ENCODE results near the gene C20orf204.
"Not testable (repeated sequence)": the region's sequence is repeated elsewhere in the genome, so short reads cannot be mapped to it uniquely, and the experiment has no call there.

Gene C20orf204

DNA sequence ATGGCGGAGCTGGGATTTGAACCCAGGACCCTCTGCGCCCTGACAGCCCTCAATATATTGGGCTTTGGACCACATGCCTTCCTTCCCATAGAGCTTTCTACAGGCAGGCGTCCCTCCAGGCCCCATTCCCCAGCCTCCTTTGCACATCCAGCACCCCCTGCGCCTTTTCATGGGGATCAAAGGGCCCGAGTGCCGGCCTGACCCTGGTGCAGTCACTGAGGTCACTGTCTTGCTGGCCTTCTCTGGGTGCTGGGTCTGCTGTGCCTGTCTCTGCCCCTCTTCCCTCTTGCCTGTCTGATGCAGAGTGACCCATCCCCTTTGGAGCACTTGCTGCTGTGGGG lies 45.6 kb downstream of the C20orf204 start:
- no peak overlapping the region for H3K4me3 ChIP-seq (ENCODE audit: low read depth, low read length)

DNA sequence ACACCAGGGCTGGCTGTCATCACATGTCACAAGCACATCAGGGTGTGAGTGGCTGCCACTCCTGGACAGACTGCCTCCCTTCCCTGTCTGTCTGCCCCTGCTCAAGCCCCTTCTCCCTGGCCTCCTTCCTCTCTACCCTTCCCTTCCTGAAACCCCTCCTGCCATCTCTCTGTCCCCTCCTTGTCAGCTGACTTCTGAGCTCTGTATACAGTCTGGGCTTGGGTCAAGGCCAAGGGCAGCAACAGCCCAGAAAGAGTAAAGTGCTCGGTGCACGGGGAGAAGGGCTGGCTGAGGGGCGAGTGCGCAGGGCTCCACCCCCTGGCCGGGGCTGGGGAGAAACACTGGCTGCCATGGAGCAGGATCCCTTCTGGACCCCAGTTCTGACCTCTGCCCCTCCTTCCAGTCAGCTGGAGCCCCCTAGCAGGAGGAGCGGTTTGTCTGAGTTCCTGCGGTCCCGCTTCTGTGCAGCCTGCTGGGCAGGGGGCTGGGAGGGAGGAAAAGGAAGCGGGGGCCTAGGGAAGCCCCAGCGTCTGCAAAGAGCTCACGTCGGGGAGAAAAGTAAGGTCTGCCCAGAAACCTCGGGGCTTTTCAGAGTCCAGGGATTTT lies 46.2 kb downstream of the C20orf204 start:
- H3K4me3 ChIP-seq (ENCODE audit: low read depth, low read length): no peak overlapping the region

DNA sequence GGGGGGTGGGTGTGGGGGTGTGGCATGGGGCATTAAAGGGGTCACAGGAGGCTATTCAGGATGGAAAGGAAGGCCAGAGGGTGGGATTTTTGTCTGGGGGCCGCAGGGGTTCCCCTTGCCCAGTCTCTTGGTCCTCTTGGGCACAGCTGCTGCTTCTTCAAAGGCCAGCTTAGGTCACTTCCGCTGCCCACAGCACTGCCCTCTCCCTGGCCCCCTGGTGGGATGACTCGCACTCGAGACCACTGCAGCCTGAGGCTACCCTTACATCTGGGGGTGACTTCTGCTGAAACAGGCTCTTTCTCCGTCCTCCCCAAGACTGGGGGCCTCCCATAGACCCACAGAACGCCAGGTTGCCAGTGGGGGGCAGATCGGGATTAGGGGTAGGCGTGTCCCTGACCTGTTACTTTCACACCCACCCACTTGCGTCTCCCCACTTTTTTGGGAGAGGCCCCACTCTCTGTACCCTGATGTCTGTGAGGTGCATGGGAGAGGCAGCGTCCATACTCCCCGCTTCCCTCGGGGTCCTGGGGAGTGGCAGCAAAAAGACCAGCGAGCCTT lies 46.9 kb downstream of the C20orf204 start:
- H3K4me3 ChIP-seq (ENCODE audit: low read depth, low read length): peak overlapping the region; percentile 13

DNA sequence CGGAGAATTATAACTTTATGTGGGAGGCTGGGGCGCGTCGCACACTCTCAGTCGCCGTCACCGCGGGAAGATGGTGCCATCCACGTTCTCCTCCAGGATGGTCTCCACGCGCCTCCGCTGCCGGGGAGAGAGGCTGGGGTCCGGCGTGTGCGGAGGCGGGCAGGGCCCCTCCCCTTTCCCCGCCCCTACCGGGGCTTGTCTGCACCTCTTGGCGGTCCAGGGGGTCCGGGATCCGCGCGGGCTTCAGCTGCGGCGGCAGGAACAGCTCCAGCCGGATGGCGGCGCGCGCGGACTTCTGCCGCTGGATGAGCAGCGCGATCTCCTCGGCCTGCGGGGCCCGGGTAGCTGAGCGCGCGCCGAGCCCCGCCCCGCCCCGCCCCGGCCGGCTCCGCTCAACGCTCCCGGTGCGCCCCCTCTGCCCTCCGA lies 47.4 kb downstream of the C20orf204 start:
- peak overlapping the region; percentile 53 for H3K4me3 ChIP-seq (ENCODE audit: low read depth, low read length)

DNA sequence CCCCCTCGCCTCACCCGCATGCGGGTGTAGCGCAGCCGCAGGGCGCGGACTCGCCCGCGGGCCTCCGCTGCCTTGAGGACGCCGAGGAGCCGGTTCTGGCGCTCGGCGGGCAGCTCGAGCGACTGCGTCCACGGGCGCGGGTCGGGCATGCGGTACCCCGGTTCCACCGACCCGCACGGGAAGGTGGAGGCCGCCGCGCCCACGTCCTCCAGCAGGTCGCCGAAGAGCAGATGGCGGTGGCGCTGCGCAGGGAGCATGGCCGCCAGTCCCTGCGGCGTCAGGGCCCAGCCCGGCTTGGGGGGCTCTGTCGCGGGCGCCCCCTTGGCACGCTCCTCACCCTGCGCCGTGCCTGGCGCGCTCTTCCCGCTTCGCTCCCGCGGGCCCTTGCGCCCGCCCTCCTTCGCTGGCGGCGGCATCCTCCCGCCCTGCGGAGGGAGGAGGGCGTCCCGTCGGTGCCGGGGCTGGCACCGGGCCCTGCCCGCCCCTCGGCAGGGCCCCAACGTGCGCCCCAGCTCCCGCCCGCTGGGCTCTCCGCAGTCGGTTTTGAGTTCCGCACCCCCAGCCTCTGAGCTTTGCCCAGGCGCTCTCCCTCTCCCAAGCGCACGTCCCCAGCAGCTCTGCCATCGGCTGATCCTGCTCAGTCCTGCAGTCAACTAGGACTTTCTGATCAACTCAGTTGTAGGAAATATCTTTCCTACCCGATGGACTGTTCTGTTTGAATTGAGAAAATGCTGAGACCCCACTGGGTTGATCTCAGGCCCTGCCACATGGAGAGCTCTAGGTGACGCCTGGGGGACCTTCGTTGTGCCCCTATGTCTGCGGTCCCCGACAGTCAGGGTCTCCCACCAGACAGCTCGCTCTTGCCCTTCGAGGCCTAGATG lies 48.1 kb downstream of the C20orf204 start, which contains the start of gene LKAAEAR1:
LKAAEAR1 (minus strand) TSS at position 595 of the 881 bp plus-strand sequence; CDS start at position 416, 179 bp downstream.
- peak within 1 kb of the TSS; percentile 53 for H3K4me3 ChIP-seq (ENCODE audit: low read depth, low read length)

DNA sequence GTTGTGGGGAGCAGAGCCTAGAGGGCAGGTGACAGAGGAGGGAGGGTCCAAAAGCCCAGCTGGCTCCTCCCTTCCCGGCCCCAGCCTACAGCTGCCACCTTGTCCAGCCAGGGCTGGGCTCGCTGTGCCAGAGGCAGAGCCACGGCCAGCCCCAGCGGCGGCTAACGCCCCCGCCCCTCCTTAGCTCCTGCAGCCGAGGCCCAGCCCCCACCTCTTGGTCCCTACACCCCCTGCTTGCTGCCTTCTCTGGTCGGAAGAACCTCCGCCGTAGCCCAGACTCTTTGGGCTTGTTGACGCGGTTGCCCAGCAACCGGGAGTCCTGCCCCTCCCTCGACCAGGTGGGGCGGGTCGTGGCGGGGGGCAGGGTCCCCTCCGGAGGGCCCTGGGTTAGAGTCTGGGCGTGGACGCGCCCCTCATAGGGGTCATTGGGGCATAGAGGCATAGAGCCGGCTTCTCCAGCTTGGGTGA lies 48.7 kb downstream of the C20orf204 start:
- no peak overlapping the region for H3K4me3 ChIP-seq (ENCODE audit: low read depth, low read length)

DNA sequence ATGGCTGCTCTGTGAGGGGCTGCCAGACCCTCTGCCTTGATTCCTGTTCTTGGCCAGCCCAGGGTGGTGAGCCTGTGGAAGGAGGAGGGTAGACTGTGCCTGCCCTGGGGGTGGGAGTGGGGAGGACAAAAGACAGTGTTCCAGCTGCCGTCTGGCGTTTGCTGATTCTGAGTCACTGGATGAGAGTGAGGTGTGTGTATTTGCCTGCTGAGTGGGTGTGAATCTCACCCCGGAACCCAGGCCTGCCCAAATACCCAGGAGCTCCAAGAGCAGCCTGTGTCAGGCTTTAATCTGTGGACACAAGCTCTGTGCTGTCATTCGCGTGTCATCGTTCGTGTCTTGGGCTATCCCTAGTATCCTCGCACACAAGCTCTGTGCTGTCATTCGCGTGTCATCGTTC lies 50.8 kb downstream of the C20orf204 start:
- no peak overlapping the region for H3K4me3 ChIP-seq (ENCODE audit: low read depth, low read length)

DNA sequence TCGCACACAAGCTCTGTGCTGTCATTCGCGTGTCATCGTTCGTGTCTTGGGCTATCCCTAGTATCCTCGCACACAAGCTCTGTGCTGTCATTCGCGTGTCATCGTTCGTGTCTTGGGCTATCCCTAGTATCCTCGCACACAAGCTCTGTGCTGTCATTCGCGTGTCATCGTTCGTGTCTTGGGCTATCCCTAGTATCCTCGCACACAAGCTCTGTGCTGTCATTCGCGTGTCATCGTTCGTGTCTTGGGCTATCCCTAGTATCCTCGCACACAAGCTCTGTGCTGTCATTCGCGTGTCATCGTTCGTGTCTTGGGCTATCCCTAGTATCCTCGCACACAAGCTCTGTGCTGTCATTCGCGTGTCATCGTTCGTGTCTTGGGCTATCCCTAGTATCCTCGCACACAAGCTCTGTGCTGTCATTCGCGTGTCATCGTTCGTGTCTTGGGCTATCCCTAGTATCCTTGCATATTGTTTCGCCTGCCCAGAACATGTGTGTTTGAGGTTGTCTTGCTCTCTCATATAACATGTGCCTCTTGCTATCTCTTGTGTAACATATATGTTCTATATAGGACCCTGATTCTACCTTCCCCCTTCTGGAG lies 51.3 kb downstream of the C20orf204 start:
- H3K4me3 ChIP-seq (ENCODE audit: low read depth, low read length): not testable (repeated sequence)

DNA sequence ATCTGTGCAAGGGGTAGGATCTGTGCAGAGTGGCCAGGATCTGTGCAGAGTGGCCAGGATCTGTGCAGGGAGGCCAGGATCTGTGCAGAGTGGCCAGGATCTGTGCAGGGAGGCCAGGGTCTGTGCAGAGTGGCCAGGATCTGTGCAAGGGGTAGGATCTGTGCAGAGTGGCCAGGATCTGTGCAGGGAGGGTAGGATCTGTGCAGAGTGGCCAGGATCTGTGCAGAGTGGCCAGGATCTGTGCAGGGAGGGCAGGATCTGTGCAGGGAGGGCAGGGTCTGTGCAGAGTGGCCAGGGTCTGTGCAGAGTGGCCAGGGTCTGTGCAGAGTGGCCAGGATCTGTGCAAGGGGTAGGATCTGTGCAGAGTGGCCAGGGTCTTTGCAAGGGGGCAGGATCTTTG lies 52.6 kb downstream of the C20orf204 start:
- not testable (repeated sequence) for H3K4me3 ChIP-seq (ENCODE audit: low read depth, low read length)
